ENCODE measurements around the gene STAM.

- TF ChIP-seq CTCF (IDR thresholded peaks at IDR 0.05): peak; percentile 62 to 93 (median 82)
- TF ChIP-seq POLR2A (IDR thresholded peaks at IDR 0.05): no peak
Observed at GRCh38 chr10:17742918-17743317, 99.0 kb downstream of the STAM start.
